OCI-LY3 (cell line): Measurements from ENCODE around the gene RAD9B.

Experiments used
- H2AFZ ChIP-seq: fragments of 200-600, 300-600 bp; shearing (Covaris generic); 2 replicates; pipeline ENCODE4 v1.6.0; 2014; ENCODE audit warnings: antibody characterized with exemption, low read depth, low read length
- H3K27ac ChIP-seq: fragments of 200-600, 300-600 bp; sonication (generic); 2 replicates; pipeline ENCODE4 v1.5.1; 2014; ENCODE audit warnings: mild to moderate bottlenecking, low read length, moderate library complexity, mixed read lengths
- H3K27me3 ChIP-seq: fragments of 200-600, 300-600 bp; sonication (generic); 2 replicates; pipeline ENCODE4 v1.6.1; 2014; ENCODE audit warnings: low read depth, low read length, mixed read lengths
- H3K36me3 ChIP-seq: fragments of 200-600, 300-600 bp; sonication (generic); replicated peaks from 2 replicates; pipeline ENCODE3; 2014; ENCODE audit warnings: low read depth, low read length, mixed read lengths
- H3K4me1 ChIP-seq: fragments of 300-600, 200-600 bp; sonication (generic); 2 replicates; pipeline ENCODE4 v1.6.1; 2014; ENCODE audit warnings: low read length, mixed read lengths
- H3K4me2 ChIP-seq: fragments of 200-600, 300-600 bp; sonication (generic); 2 replicates; pipeline ENCODE4 v1.6.1; 2014; ENCODE audit warnings: low read length, mixed read lengths
- H3K4me3 ChIP-seq: fragments of 300-600, 200-600 bp; sonication (generic); 2 replicates; pipeline ENCODE4 v1.5.1; 2014; ENCODE audit warnings: antibody characterized with exemption, mild to moderate bottlenecking, low read length, moderate library complexity
- H3K79me2 ChIP-seq: fragments of 300-600, 200-600 bp; shearing (Covaris generic); 2 replicates; pipeline ENCODE4 v1.6.1; 2014; ENCODE audit warnings: mild to moderate bottlenecking, low read length, mixed read lengths
- H3K9ac ChIP-seq: fragments of 300-600, 200-600 bp; shearing (Covaris generic); 2 replicates; pipeline ENCODE4 v1.6.0; 2014; ENCODE audit warnings: mild to moderate bottlenecking, low read length, moderate library complexity
- H3K9me3 ChIP-seq: fragments of 200-600, 300-600 bp; shearing (Covaris generic); 2 replicates; pipeline ENCODE4 v1.6.1; 2014; ENCODE audit warnings: low read length, mixed read lengths; ENCODE audit not compliant: insufficient read depth
- H4K20me1 ChIP-seq: fragments of 200-600, 300-600 bp; sonication (generic); 2 replicates; pipeline ENCODE4 v1.6.1; 2016; ENCODE audit warnings: low read length, mixed read lengths; ENCODE audit not compliant: insufficient read depth
- CTCF ChIP-seq: fragments of 200-600, 300-600 bp; sonication (generic); IDR thresholded peaks from 2 replicates; pipeline ENCODE4 v1.5.1; 2014; ENCODE audit warnings: antibody characterized with exemption, low read length, low read depth
- EZH2phosphoT487 ChIP-seq: fragments of 200-600 bp; shearing (Covaris generic); IDR thresholded peaks from 2 replicates; pipeline ENCODE4 v1.6.1; 2018; ENCODE audit warnings: antibody characterized with exemption, mixed run types, low read depth

RAD9B gene

GRCh38 chr12:110468214-110469048 is 33.7 kb upstream of the RAD9B start, which contains the start of the genes FAM216A and GPN3:
Gene FAM216A (plus strand): TSS chr12:110468845. CDS start chr12:110468876, 31 bp downstream.
Gene GPN3 (minus strand): TSS chr12:110468257. CDS start chr12:110468203, 54 bp downstream.
- Histone ChIP-seq H3K9ac (peak within 1 kb of the TSS; percentile 93), H3K36me3 (peaks cover 19% of the 10 kb centered on the region), H3K4me1 (peaks cover 32% of the 10 kb centered on the region), H3K27me3 (no peaks in the 10 kb centered on the region), H3K9me3 (no peaks in the 10 kb centered on the region), H3K4me2 (peak within 1 kb of the TSS; percentile 92), H3K79me2 (peaks cover 49% of the 10 kb centered on the region), H3K4me3 (peak within 1 kb of the TSS; percentile 83), H4K20me1 (no peaks in the 10 kb centered on the region), H2AFZ (peak within 1 kb of the TSS; percentile 57; the same call in 1 of the 2 replicates), H3K27ac (peak within 1 kb of the TSS; percentile 86)
- TF ChIP-seq CTCF (no peak), EZH2phosphoT487 (no peak)

DNA sequence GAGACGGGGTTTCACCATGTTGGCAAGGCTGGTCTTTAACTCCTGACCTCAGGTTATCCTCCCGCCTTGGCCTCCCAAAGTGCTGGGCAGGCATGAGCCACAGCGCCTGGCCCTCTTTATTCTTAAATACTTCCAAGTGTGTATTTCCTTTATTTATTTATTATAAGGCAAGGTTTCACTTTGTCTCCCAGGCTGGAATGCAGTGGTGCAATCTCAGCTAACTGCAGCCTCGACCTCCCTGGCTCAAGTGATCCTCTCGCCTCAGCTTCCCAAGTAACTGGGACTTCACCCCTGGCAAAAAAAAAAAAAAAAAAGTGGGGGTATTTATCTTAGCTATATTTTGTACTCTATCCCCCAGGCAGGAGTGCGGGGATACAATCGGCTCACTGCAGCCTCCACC is 26.7 kb upstream of the RAD9B start:
- Histone ChIP-seq H3K27ac (no peak overlapping the region), H3K4me3 (no peak overlapping the region), H3K9ac (no peak overlapping the region), H3K4me1 (peaks cover 13% of the 10 kb centered on the region), H3K36me3 (peaks cover 17% of the 10 kb centered on the region), H3K4me2 (no peak overlapping the region), H4K20me1 (no peaks in the 10 kb centered on the region), H2AFZ (no peak overlapping the region), H3K79me2 (peaks cover 19% of the 10 kb centered on the region), H3K9me3 (no peaks in the 10 kb centered on the region), H3K27me3 (no peaks in the 10 kb centered on the region)
- TF ChIP-seq EZH2phosphoT487 (no peak), CTCF (no peak)

GRCh38 chr12:110498984-110499706 is 3.0 kb upstream of the RAD9B start:
- H3K4me2 ChIP-seq, result no peak overlapping the region
- H3K9me3 ChIP-seq, result no peaks in the 10 kb centered on the region
- peaks cover 40% of the 10 kb centered on the region for H3K79me2 ChIP-seq
- peaks cover 27% of the 10 kb centered on the region for H3K36me3 ChIP-seq
- TF ChIP-seq CTCF (no peak), EZH2phosphoT487 (no peak)
- no peak overlapping the region for H3K4me3 ChIP-seq
- H2AFZ ChIP-seq, result no peak overlapping the region
- peaks cover 18% of the 10 kb centered on the region for H3K4me1 ChIP-seq
- H3K27me3 ChIP-seq, result no peaks in the 10 kb centered on the region
- H4K20me1 ChIP-seq, result no peaks in the 10 kb centered on the region
- no peak overlapping the region for H3K9ac ChIP-seq
- no peak overlapping the region for H3K27ac ChIP-seq

GRCh38 chr12:110501399-110501751 is 756 bp upstream of the RAD9B start:
- Histone ChIP-seq H3K9me3 (no peaks in the 10 kb centered on the region), H3K79me2 (peaks cover 37% of the 10 kb centered on the region), H3K27ac (peak overlapping the region; percentile 47), H3K4me3 (peak overlapping the region; percentile 88), H4K20me1 (no peaks in the 10 kb centered on the region), H3K9ac (peak overlapping the region; percentile 82), H2AFZ (no peak overlapping the region), H3K4me2 (peak overlapping the region; percentile 91), H3K4me1 (peaks cover 18% of the 10 kb centered on the region), H3K27me3 (no peaks in the 10 kb centered on the region), H3K36me3 (peaks cover 13% of the 10 kb centered on the region)
- no peak for TF ChIP-seq EZH2phosphoT487
- TF ChIP-seq CTCF, result no peak
